Psoas muscle (tissue), 8 donors: Measurements from ENCODE around the gene ARFGAP1. TPM values are rescaled to one million over a fixed set of nuclear protein-coding genes. Genes with fewer than 3 reads are reported as not detected.

ENCODE experiments used
- ATAC-seq, 4 donors: fragments of 200-7000 bp; cut with Tn5 transposase; one replicate each; pipeline ENCODE4 v1.9.1; 2020; ENCODE audit warnings: moderate library complexity in 3 of 4, mild to moderate bottlenecking in 2 of 4
- DNase-seq, 2 donors: peaks; one replicate each; pipeline ENCODE4 v3.0.0-alpha.2; 2020
- H3K27ac ChIP-seq: fragments of 200-600 bp; one replicate; pipeline ENCODE4 v1.8.0; 2022
- H3K27me3 ChIP-seq, 3 donors: fragments of 200-600 bp in 1 of 3; one replicate each; pipeline versions ENCODE4 v1.6.1 to v1.8.0; 2013 to 2022; ENCODE audit warnings: low read length in 2 of 3, mild to moderate bottlenecking in 2 of 3, moderate library complexity in 1 of 3; ENCODE audit not compliant: insufficient read depth in 3 of 3
- H3K36me3 ChIP-seq, 2 donors: fragments of 200-600 bp in 1 of 2; one replicate each; pipeline versions ENCODE4 v1.6.1 to v1.8.0; 2013 to 2022; ENCODE audit warnings: low read depth in 1 of 2, mild to moderate bottlenecking in 1 of 2, moderate library complexity in 1 of 2; ENCODE audit not compliant: insufficient read depth in 1 of 2
- H3K4me1 ChIP-seq: fragments of 200-600 bp; one replicate; pipeline ENCODE4 v1.8.0; 2022
- H3K4me3 ChIP-seq: fragments of 200-600 bp; one replicate; pipeline ENCODE4 v1.8.0; 2022; ENCODE audit warnings: mild to moderate bottlenecking
- H3K9me3 ChIP-seq: fragments of 200-600 bp; one replicate; pipeline ENCODE4 v1.8.0; 2022
- WGBS, 3 donors: extraction: QIAGEN DNeasy Blood & Tissue Kit; methylation state at CpG; one replicate each; pipeline versions ENCODE4 v1.1.6 to v1.1.7; 2013; 5-methylcytosine and 5-hydroxymethylcytosine counted together
- intact Hi-C, 2 donors: fragments of 100-400 bp; cut with DNase I; formaldehyde crosslinking; loops; one replicate each; pipeline versions ENCODE4 v1.11.0 to v1.14.2; 2022
- polyA plus RNA-seq, 3 donors: library from polyadenylated mRNA; stranded (reverse); fragments of 200-250 nt; gene quantifications; one replicate each; pipeline ENCODE4 v1.2.3, GENCODE V29; 2013
- total RNA-seq, 4 donors: library from RNA; stranded (reverse); fragmentation: NEBNext Ultra II Directional in 2 of 4; extraction: Animal tissue kit (Norgen Biotek cat#: 25700) in 2 of 4; gene quantifications; one replicate each; pipeline versions ENCODE4 v1.2.1 to v1.2.4, GENCODE V29; 2021 to 2023
- TF ChIP-seq, protein P1 (sequence below): fragments of 200-600 bp; IDR thresholded peaks from one replicate; pipeline ENCODE4 v1.8.0; 2022; ENCODE audit warnings: antibody characterized with exemption
- donor health status: healthy with polysubstance abuse.
- donor health status: DM: no; HTN: no; CAD: no; lungs with moderate emphysema.
- donor health status: Bipolar disorder and iron deficiency.
- donor health status: healthy.
- donor health status: DM: yes; HTN: yes; CAD: no.
- donor health status: DM: no; HTN: no; CAD: no.
- donor health status: DM: no; HTN: no; CAD: no.
- donor health status: DM: yes; HTN: yes; CAD: no.

The ARFGAP1 gene
- total and polyA plus RNA-seq, 7 donors: 19.9 to 42.2 (median 26.8) TPM

DNA sequence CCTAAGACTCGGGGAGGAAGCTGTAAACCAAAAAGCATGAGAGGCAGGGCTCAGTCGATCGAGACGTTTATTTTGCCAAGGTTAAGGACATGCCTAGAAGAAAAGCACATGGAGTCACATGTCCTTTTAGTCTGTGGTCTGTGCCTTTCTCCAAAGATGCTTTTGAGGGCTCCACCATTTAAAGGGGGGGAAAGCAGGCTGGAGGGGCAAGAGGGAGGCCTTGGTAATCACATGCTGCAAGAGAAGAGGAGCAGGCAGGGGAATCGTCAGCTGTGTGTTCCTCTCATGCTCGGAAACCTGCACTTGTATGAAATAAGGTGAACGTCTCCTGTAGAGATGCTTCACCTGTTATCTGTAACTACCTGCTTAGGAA lies 47.5 kb upstream of the ARFGAP1 start:
- H3K36me3 ChIP-seq: no peaks in the 10 kb centered on the region
- H3K27me3 ChIP-seq: peaks cover 0 to 22% (median 2%) of the 10 kb centered on the region in 3 donors
- H3K9me3 ChIP-seq: no peaks in the 10 kb centered on the region
- ATAC-seq (no peak), DNase-seq (no peak)
- 38 to 42% (median 42%) methylated on average over 7 of the region's 7 CpGs for WGBS, 3 donors
- no peak overlapping the region for H3K4me3 ChIP-seq
- no peak overlapping the region for H3K27ac ChIP-seq
- H3K4me1 ChIP-seq: no peaks in the 10 kb centered on the region
- intact Hi-C loops: no loop called here
- TF ChIP-seq, protein P1, sequence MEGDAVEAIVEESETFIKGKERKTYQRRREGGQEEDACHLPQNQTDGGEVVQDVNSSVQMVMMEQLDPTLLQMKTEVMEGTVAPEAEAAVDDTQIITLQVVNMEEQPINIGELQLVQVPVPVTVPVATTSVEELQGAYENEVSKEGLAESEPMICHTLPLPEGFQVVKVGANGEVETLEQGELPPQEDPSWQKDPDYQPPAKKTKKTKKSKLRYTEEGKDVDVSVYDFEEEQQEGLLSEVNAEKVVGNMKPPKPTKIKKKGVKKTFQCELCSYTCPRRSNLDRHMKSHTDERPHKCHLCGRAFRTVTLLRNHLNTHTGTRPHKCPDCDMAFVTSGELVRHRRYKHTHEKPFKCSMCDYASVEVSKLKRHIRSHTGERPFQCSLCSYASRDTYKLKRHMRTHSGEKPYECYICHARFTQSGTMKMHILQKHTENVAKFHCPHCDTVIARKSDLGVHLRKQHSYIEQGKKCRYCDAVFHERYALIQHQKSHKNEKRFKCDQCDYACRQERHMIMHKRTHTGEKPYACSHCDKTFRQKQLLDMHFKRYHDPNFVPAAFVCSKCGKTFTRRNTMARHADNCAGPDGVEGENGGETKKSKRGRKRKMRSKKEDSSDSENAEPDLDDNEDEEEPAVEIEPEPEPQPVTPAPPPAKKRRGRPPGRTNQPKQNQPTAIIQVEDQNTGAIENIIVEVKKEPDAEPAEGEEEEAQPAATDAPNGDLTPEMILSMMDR: no peak

DNA sequence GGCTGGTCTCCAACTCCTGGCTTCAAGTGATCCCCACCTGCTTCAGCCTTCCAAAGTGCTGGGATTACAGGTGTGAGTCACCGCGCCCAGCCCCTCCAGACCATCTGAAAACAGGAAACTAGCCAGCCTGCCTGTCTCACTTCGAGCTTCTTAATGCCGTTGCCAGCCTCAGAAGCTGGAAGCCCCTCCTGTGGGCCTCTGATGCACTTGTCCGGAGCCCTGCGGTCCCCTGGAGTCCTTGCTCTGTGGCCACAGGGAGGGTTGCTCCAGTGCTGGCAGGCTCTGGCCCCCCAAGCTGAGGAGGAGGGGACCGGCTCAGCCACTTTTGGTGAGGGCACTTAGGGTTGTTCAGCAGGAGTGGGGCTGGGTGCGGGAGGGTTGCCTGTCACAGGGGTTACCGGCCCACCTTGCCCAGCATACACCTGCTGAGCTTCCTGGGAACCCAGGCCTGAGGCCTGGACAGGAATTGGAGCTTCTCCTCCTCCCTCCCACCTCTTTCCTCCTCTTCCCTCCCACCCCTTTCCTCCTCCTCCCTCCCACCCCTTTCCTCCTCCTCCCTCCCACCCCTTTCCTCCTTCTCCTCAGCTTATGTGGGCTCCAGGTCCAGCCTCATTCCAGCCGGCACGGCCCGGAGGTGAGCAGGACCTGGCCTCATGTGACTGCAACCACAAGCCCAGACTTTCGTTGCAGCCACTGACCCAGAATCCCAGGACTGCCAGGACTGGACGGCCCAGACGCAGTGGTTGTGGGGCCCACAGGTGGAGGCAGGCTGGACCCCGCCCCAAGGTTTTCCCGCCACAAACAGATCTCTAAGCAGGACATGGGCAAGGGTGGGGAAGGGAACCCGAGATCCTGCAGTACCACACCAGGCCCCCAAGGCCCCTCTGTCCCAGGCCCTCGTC lies 46.3 kb upstream of the ARFGAP1 start:
- intact Hi-C loops: no loop called here
- Histone ChIP-seq H3K27ac (no peak overlapping the region), H3K4me1 (no peaks in the 10 kb centered on the region), H3K4me3 (no peak overlapping the region), H3K36me3 (no peaks in the 10 kb centered on the region), H3K27me3 (peaks cover 0 to 28% (median 0%) of the 10 kb centered on the region in 3 donors), H3K9me3 (no peaks in the 10 kb centered on the region)
- WGBS, 3 donors: 82 to 86% (median 82%) methylated on average over 18 to 19 of the region's 19 CpGs
- DNase-seq (no peak), ATAC-seq (no peak)
- TF ChIP-seq, protein P1: no peak

- no peaks in the 10 kb centered on the region for H3K36me3 ChIP-seq
- H3K27ac ChIP-seq: no peak overlapping the region
- H3K4me3 ChIP-seq: no peak overlapping the region
- DNase-seq: no peak
- no peaks in the 10 kb centered on the region for H3K4me1 ChIP-seq
- TF ChIP-seq, protein P1: no peak
- H3K9me3 ChIP-seq: no peaks in the 10 kb centered on the region
- ATAC-seq: no peak
- peaks cover 0 to 38% (median 2%) of the 10 kb centered on the region in 3 donors for H3K27me3 ChIP-seq
- 90 to 97% (median 93%) methylated on average over 5 of the region's 5 CpGs for WGBS, 3 donors
- intact Hi-C loops: no loop called here
Observed at GRCh38 chr20:63227260-63227659, 45.4 kb upstream of the ARFGAP1 start.

- TF ChIP-seq, protein P1: no peak
- Histone ChIP-seq H3K9me3 (no peaks in the 10 kb centered on the region), H3K4me1 (no peaks in the 10 kb centered on the region), H3K27me3 (peaks cover 0 to 48% (median 2%) of the 10 kb centered on the region in 3 donors), H3K36me3 (no peaks in the 10 kb centered on the region), H3K4me3 (no peak overlapping the region), H3K27ac (no peak overlapping the region)
- intact Hi-C loops: no loop called here
- ATAC-seq: no peak
- DNase-seq: no peak
- 60 to 66% (median 62%) methylated on average over 13 of the region's 13 CpGs for WGBS, 3 donors
Observed at GRCh38 chr20:63228806-63229205, 43.8 kb upstream of the ARFGAP1 start.
